ENCODE data around the gene CENPC. TPM values are rescaled to one million over a fixed set of nuclear protein-coding genes. Genes with fewer than 3 reads are reported as not detected.

The CENPC gene, protein sequence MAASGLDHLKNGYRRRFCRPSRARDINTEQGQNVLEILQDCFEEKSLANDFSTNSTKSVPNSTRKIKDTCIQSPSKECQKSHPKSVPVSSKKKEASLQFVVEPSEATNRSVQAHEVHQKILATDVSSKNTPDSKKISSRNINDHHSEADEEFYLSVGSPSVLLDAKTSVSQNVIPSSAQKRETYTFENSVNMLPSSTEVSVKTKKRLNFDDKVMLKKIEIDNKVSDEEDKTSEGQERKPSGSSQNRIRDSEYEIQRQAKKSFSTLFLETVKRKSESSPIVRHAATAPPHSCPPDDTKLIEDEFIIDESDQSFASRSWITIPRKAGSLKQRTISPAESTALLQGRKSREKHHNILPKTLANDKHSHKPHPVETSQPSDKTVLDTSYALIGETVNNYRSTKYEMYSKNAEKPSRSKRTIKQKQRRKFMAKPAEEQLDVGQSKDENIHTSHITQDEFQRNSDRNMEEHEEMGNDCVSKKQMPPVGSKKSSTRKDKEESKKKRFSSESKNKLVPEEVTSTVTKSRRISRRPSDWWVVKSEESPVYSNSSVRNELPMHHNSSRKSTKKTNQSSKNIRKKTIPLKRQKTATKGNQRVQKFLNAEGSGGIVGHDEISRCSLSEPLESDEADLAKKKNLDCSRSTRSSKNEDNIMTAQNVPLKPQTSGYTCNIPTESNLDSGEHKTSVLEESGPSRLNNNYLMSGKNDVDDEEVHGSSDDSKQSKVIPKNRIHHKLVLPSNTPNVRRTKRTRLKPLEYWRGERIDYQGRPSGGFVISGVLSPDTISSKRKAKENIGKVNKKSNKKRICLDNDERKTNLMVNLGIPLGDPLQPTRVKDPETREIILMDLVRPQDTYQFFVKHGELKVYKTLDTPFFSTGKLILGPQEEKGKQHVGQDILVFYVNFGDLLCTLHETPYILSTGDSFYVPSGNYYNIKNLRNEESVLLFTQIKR
- polyA plus RNA-seq (2012; rRNA removed): 2.2 and 2.8 TPM in 2 replicates
- 2.8 and 4.1 TPM in 2 replicates for polyA plus RNA-seq (2012; cell fraction: cytosol; rRNA removed)
- polyA plus RNA-seq (2012; cell fraction: nucleus; rRNA removed): 3.4 and 6.6 TPM in 2 replicates

GRCh38 chr4:67545199-67546003 is at the start of gene CENPC:
Gene CENPC (minus strand): TSS chr4:67545503. CDS start chr4:67545355, 148 bp downstream.
- ChIA-PET CTCF (interaction anchor here (1.2 kb wide), 1 partner anchor 366 kb away, joined by 3 read pairs; no protein-coding TSS in a partner anchor), POLR2A (interaction anchor here (0.7 to 1.2 kb wide), 2 partner anchors 8 to 9 kb away, joined by 3 read pairs; no protein-coding TSS in a partner anchor)
- under 1% methylated on average over 21 of the region's 53 CpGs for WGBS (ENCODE audit: low lambda C conversion rate)
- TF ChIP-seq TCF12 (IDR thresholded peaks at IDR 0.05): peak; percentile 6; the same call in 1 of the 2 replicates
- no peak for TF ChIP-seq CTCF (IDR thresholded peaks at IDR 0.05)
- TF ChIP-seq FOXM1 (IDR thresholded peaks at IDR 0.05; ENCODE audit: low read depth): no peak; the same call in 1 of the 2 replicates
- TF ChIP-seq SMC3 (IDR thresholded peaks at IDR 0.05; ENCODE audit: low read depth, low read length): no peak
- no peak for TF ChIP-seq EZH2phosphoT487 (IDR thresholded peaks at IDR 0.05; ENCODE audit: borderline replicate concordance, low read depth)
- peak; percentile 98 for TF ChIP-seq CHD2 (IDR thresholded peaks at IDR 0.05; ENCODE audit: low read length, partially characterized antibody)
- TF ChIP-seq NFIC (IDR thresholded peaks at IDR 0.05; ENCODE audit: borderline replicate concordance): no peak
- no peak for TF ChIP-seq YY1 (IDR thresholded peaks at IDR 0.05; ENCODE audit: low read depth)
- no peak for TF ChIP-seq USF1 (IDR thresholded peaks at IDR 0.05; ENCODE audit: borderline replicate concordance, low read depth)
- TF ChIP-seq JUND (IDR thresholded peaks at IDR 0.05): no peak
- TF ChIP-seq, protein P1, sequence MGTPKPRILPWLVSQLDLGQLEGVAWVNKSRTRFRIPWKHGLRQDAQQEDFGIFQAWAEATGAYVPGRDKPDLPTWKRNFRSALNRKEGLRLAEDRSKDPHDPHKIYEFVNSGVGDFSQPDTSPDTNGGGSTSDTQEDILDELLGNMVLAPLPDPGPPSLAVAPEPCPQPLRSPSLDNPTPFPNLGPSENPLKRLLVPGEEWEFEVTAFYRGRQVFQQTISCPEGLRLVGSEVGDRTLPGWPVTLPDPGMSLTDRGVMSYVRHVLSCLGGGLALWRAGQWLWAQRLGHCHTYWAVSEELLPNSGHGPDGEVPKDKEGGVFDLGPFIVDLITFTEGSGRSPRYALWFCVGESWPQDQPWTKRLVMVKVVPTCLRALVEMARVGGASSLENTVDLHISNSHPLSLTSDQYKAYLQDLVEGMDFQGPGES (IDR thresholded peaks at IDR 0.05; ENCODE audit: low read depth, low read length): no peak
- peak; percentile 83 for TF ChIP-seq ELF1 (IDR thresholded peaks at IDR 0.05)
- TF ChIP-seq RAD21 (IDR thresholded peaks at IDR 0.05; ENCODE audit: low read length): no peak
- peak; percentile 88; the same call in 1 of the 2 replicates for TF ChIP-seq TAF1 (IDR thresholded peaks at IDR 0.05; ENCODE audit: borderline replicate concordance, low read depth, low read length)
- TF ChIP-seq RXRA (IDR thresholded peaks at IDR 0.05; ENCODE audit: borderline replicate concordance, low read depth): no peak
- TF ChIP-seq, protein P2, sequence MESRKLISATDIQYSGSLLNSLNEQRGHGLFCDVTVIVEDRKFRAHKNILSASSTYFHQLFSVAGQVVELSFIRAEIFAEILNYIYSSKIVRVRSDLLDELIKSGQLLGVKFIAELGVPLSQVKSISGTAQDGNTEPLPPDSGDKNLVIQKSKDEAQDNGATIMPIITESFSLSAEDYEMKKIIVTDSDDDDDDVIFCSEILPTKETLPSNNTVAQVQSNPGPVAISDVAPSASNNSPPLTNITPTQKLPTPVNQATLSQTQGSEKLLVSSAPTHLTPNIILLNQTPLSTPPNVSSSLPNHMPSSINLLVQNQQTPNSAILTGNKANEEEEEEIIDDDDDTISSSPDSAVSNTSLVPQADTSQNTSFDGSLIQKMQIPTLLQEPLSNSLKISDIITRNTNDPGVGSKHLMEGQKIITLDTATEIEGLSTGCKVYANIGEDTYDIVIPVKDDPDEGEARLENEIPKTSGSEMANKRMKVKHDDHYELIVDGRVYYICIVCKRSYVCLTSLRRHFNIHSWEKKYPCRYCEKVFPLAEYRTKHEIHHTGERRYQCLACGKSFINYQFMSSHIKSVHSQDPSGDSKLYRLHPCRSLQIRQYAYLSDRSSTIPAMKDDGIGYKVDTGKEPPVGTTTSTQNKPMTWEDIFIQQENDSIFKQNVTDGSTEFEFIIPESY (IDR thresholded peaks at IDR 0.05; ENCODE audit: borderline replicate concordance, low read depth): peak; percentile 96
- TF ChIP-seq NRF1 (IDR thresholded peaks at IDR 0.05; ENCODE audit: low read depth, low read length): peak; percentile 75
- peak; percentile 16; the same call in 1 of the 2 replicates for TF ChIP-seq RCOR1 (IDR thresholded peaks at IDR 0.05; ENCODE audit: low read length)
- TF ChIP-seq MAX (IDR thresholded peaks at IDR 0.05; ENCODE audit: low read depth): peak; percentile 59
- peak; percentile 61 for TF ChIP-seq GABPA (IDR thresholded peaks at IDR 0.05; ENCODE audit: low read depth)
- no peak for TF ChIP-seq FOSL2 (IDR thresholded peaks at IDR 0.05; ENCODE audit: borderline replicate concordance, low read depth)
- TF ChIP-seq TEAD4 (IDR thresholded peaks at IDR 0.05; ENCODE audit: borderline replicate concordance, insufficient read depth): no peak

More at GRCh38 chr4:67545199-67546003, at the start of gene CENPC:
- peaks cover 0 to 17% of the 10 kb centered on the region in 2 experiments; a peak in 2 of 4 replicates for H3K4me1 ChIP-seq (ENCODE audit: control insufficient read depth in 1 of 2, insufficient read depth in 2 of 2, low read depth in 1 of 2, low read length in 1 of 2)
- H3F3A ChIP-seq (replicated peaks; ENCODE audit: insufficient read depth): peaks cover 8% of the 10 kb centered on the region
- H3K27ac ChIP-seq (ENCODE audit: low read depth in 2 of 2, low read length in 1 of 2): peak within 1 kb of the TSS; percentile 91 to 94
- no peaks in the 10 kb centered on the region for H3K27me3 ChIP-seq (ENCODE audit: insufficient read depth)
- H4K20me1 ChIP-seq (ENCODE audit: insufficient read depth): no peaks in the 10 kb centered on the region
- peak within 1 kb of the TSS; percentile 69 to 93 for H3K4me3 ChIP-seq (ENCODE audit: low read depth in 2 of 2, low read length in 1 of 2)
- H3K36me3 ChIP-seq (replicated peaks in 1 of 2; ENCODE audit: control insufficient read depth in 1 of 2, insufficient read depth in 2 of 2, low read length in 1 of 2): peaks cover 19 to 25% of the 10 kb centered on the region in 2 experiments
- H3K9me2 ChIP-seq: no peaks in the 10 kb centered on the region
- H3K79me2 ChIP-seq (ENCODE audit: insufficient read depth): peaks cover 48% of the 10 kb centered on the region
- peak; percentile 91 for DNase-seq
- H3K9me3 ChIP-seq: no peaks in the 10 kb centered on the region
- peak within 1 kb of the TSS; percentile 73 for H3K4me2 ChIP-seq
- H2AFZ ChIP-seq (ENCODE audit: low read depth): peak within 1 kb of the TSS; percentile 99
- H3K9ac ChIP-seq: peak within 1 kb of the TSS; percentile 96

Measured in SK-N-SH (cell line).